ENCODE data around the gene PRDX2.

DNA sequence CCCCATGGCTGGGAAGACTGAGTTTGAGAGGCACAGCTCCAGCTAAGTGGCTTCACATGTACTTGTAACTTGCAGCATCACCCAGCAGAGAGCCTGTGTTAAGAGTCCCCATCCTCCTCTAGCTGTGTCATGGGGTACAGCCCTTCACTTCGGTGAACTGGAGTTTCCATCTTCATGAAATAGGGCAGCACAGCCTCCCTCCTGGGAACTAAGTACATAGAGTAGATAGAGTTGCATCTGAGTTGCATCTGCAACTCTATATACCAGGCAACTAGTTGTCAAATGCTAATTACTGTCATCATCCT, 1.2 kb downstream of the PRDX2 start:
- no peak for TF ChIP-seq CTCF (IDR thresholded peaks at IDR 0.05; ENCODE audit: insufficient read depth, low read depth, low read length)
- no peak for TF ChIP-seq EZH2 (IDR thresholded peaks at IDR 0.05; ENCODE audit: insufficient read depth, low read length)

Data from astrocyte (in vitro differentiated cells and primary cell).